ENCODE measurements around the gene SYP. TPM values are rescaled to one million over a fixed set of nuclear protein-coding genes. Genes with fewer than 3 reads are reported as not detected.
A peak's percentile ranks its signal among the peaks of the same experiment; 100 is the strongest.

Gene SYP
- total and polyA plus RNA-seq, 2 donors (not counting 3 experiments of a cell fraction or from before 2014, with no cell fraction given): 0.21 to 0.77 TPM

DNA sequence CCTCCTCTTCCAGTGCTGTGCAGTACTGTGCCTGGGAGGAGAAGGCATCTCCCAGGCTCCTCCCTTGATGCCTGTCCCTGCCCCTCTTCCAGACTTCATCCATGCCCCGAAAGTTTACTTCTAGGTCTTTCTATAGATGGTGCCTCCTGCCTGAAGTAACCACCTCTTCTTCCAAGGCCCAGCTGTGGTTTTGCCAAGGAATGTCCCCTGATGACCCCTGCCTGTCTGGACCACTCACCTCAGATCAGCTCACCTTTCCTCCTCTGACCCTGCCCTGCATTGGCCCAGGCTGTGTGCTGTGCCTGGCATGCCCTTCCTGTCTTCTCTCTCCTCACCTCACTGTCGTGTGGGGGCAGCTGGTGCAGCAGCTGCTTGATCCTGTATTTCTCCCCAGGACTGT, 20.6 kb downstream of the SYP start:
- no peak for FAIRE-seq
- POLR2A ChIA-PET: no interaction called here

DNA sequence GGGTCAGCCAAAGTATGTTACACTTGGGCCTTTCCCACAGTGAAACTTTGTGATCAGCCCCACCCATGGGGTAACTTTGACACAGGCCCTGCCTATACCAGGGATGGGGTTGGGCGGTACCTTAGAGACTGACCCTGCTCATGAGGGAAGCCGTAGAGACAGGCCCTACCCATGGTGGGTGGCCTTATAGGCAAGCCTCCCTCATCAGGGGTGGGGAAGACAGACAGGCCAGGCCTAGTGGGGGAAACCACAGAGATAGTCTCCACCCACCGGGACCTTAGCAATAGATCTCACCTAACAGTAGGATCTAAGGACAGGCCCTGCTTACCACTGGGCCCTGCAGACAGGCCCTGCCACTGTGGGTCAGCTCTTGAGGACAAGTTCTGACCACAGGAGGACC, 21.5 kb downstream of the SYP start:
- Histone ChIP-seq H3K9me3 (replicated peaks; ENCODE audit: control insufficient read depth, insufficient read depth, low read length) (no peaks in the 10 kb centered on the region), H3K9me1 (replicated peaks; ENCODE audit: control insufficient read depth, extremely low read depth, insufficient read depth, low read length) (no peaks in the 10 kb centered on the region), H3K27ac (ENCODE audit: insufficient read depth, low read depth, low read length) (no peak overlapping the region), H3K4me3 (replicated peaks in 1 of 3; ENCODE audit: insufficient read depth in 1 of 3, low read depth in 1 of 3, low read length in 3 of 3) (no peak overlapping the region), H3K9ac (replicated peaks; ENCODE audit: extremely low read depth, insufficient read depth, low read length) (no peak overlapping the region), H3K27me3 (ENCODE audit: control insufficient read depth in 2 of 2, insufficient read depth in 2 of 2, low read length in 2 of 2) (no peaks in the 10 kb centered on the region), H3K36me3 (ENCODE audit: control insufficient read depth in 2 of 2, extremely low read depth in 1 of 2, insufficient read depth in 2 of 2, low read length in 2 of 2) (peaks cover 0 to 6% of the 10 kb centered on the region in 2 experiments), H3K4me2 (ENCODE audit: insufficient read depth, low read length) (no peak overlapping the region), H4K20me1 (replicated peaks; ENCODE audit: control insufficient read depth, extremely low read depth, insufficient read depth, low read length) (no peaks in the 10 kb centered on the region), H3K4me1 (ENCODE audit: control insufficient read depth, extremely low read depth, insufficient read depth, low read length) (no peaks in the 10 kb centered on the region), H3K79me2 (ENCODE audit: control insufficient read depth, insufficient read depth, low read length) (peaks cover 9% of the 10 kb centered on the region), H2AFZ (ENCODE audit: low read depth, low read length) (no peak overlapping the region)
- no peak for DNase-seq (ENCODE audit: low read depth, low spot score)
- CTCF ChIA-PET: no interaction called here
- TF ChIP-seq MYC (IDR thresholded peaks at IDR 0.05; ENCODE audit: low read depth, low read length) (no peak), FOS (IDR thresholded peaks at IDR 0.05; ENCODE audit: borderline replicate concordance, insufficient read depth, low read length) (no peak), EZH2 (IDR thresholded peaks at IDR 0.05; ENCODE audit: borderline replicate concordance, low read depth, low read length, severe bottlenecking) (no peak), JUN (IDR thresholded peaks at IDR 0.05; ENCODE audit: borderline replicate concordance, insufficient read depth, insufficient read length, low read depth) (no peak), GATA2 (IDR thresholded peaks at IDR 0.05; ENCODE audit: insufficient read depth, insufficient read length, low read depth, low read length) (no peak), POLR2A (IDR thresholded peaks at IDR 0.05; ENCODE audit: low read depth, low read length) (no peak), POLR2AphosphoS5 (IDR thresholded peaks at IDR 0.05; ENCODE audit: insufficient read depth, low read depth, low read length) (no peak)
- TF ChIP-seq, protein P1, sequence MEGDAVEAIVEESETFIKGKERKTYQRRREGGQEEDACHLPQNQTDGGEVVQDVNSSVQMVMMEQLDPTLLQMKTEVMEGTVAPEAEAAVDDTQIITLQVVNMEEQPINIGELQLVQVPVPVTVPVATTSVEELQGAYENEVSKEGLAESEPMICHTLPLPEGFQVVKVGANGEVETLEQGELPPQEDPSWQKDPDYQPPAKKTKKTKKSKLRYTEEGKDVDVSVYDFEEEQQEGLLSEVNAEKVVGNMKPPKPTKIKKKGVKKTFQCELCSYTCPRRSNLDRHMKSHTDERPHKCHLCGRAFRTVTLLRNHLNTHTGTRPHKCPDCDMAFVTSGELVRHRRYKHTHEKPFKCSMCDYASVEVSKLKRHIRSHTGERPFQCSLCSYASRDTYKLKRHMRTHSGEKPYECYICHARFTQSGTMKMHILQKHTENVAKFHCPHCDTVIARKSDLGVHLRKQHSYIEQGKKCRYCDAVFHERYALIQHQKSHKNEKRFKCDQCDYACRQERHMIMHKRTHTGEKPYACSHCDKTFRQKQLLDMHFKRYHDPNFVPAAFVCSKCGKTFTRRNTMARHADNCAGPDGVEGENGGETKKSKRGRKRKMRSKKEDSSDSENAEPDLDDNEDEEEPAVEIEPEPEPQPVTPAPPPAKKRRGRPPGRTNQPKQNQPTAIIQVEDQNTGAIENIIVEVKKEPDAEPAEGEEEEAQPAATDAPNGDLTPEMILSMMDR (IDR thresholded peaks at IDR 0.05; ENCODE audit: extremely low read depth in 1 of 2, insufficient read depth in 1 of 2, low read depth in 1 of 2, low read length in 2 of 2): no peak
- TF ChIP-seq, protein P2, sequence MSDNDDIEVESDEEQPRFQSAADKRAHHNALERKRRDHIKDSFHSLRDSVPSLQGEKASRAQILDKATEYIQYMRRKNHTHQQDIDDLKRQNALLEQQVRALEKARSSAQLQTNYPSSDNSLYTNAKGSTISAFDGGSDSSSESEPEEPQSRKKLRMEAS (IDR thresholded peaks at IDR 0.05; ENCODE audit: insufficient read depth, insufficient read length): no peak
- BruUV-seq (replicated peaks): no TSS peak
- POLR2A ChIA-PET: no interaction called here
- intact Hi-C loops (cut with micrococcal nuclease) (no loop called here), dilution Hi-C loops (cut with MboI; ENCODE audit: extremely low pct_ligation_motif_present, low sequenced_read_pairs) (no loop called here)
- FAIRE-seq: peak; percentile 59

More for the DNA sequence above, 20.6 kb downstream of the SYP start:
- no peaks in the 10 kb centered on the region for H3K27me3 ChIP-seq (ENCODE audit: control insufficient read depth in 2 of 2, insufficient read depth in 2 of 2, low read length in 2 of 2)
- peaks cover 2% of the 10 kb centered on the region for H3K4me1 ChIP-seq (ENCODE audit: control insufficient read depth, extremely low read depth, insufficient read depth, low read length)
- no peak overlapping the region for H3K4me2 ChIP-seq (ENCODE audit: insufficient read depth, low read length)
- intact Hi-C loops (cut with micrococcal nuclease): no loop called here
- TF ChIP-seq POLR2AphosphoS5 (IDR thresholded peaks at IDR 0.05; ENCODE audit: insufficient read depth, low read depth, low read length): no peak
- H4K20me1 ChIP-seq (replicated peaks; ENCODE audit: control insufficient read depth, extremely low read depth, insufficient read depth, low read length): no peaks in the 10 kb centered on the region
- H3K9me1 ChIP-seq (replicated peaks; ENCODE audit: control insufficient read depth, extremely low read depth, insufficient read depth, low read length): no peaks in the 10 kb centered on the region
- no peaks in the 10 kb centered on the region for H3K9me3 ChIP-seq (replicated peaks; ENCODE audit: control insufficient read depth, insufficient read depth, low read length)
- H3K4me3 ChIP-seq (replicated peaks in 1 of 3; ENCODE audit: insufficient read depth in 1 of 3, low read depth in 1 of 3, low read length in 3 of 3): no peak overlapping the region
- no peak overlapping the region for H2AFZ ChIP-seq (ENCODE audit: low read depth, low read length)
- no peak overlapping the region for H3K27ac ChIP-seq (ENCODE audit: insufficient read depth, low read depth, low read length)
- no TSS peak for BruUV-seq (replicated peaks)
- peaks cover 4% of the 10 kb centered on the region for H3K79me2 ChIP-seq (ENCODE audit: control insufficient read depth, insufficient read depth, low read length)
- dilution Hi-C loops (cut with MboI; ENCODE audit: extremely low pct_ligation_motif_present, low sequenced_read_pairs): no loop called here
- no peak for DNase-seq (ENCODE audit: low read depth, low spot score)
- no peak overlapping the region for H3K9ac ChIP-seq (replicated peaks; ENCODE audit: extremely low read depth, insufficient read depth, low read length)
- CTCF ChIA-PET: interaction anchor here (1.5 kb wide), 1 partner anchor 39 kb away, joined by 3 read pairs; no protein-coding TSS in a partner anchor
- H3K36me3 ChIP-seq (ENCODE audit: control insufficient read depth in 2 of 2, extremely low read depth in 1 of 2, insufficient read depth in 2 of 2, low read length in 2 of 2): peaks cover 0 to 6% of the 10 kb centered on the region in 2 experiments
